ENCODE results near the gene GBA3. TPM values are rescaled to one million over a fixed set of nuclear protein-coding genes. Genes with fewer than 3 reads are reported as not detected.

GBA3 gene
- total and polyA plus RNA-seq, 2 experiments from 2014 or later = not detected

- Histone ChIP-seq H3K4me1 (ENCODE audit: insufficient read depth) (no peaks in the 10 kb centered on the region), H3K36me3 (ENCODE audit: insufficient read depth) (no peaks in the 10 kb centered on the region), H3K27ac (ENCODE audit: low read depth) (no peak overlapping the region), H3K4me3 (no peak overlapping the region), H4K20me1 (replicated peaks; ENCODE audit: insufficient read depth) (no peaks in the 10 kb centered on the region; the same call in 1 of the 2 replicates), H3K27me3 (ENCODE audit: insufficient read depth) (no peaks in the 10 kb centered on the region), H3K4me2 (no peak overlapping the region), H2AFZ (0 out of 2 replicates have a peak overlapping the region, but pooled peaks have one; percentile 30), H3F3A (replicated peaks; ENCODE audit: low read depth) (no peaks in the 10 kb centered on the region), H3K9me2 (ENCODE audit: insufficient read depth) (no peaks in the 10 kb centered on the region), H3K79me2 (replicated peaks; ENCODE audit: insufficient read depth) (no peaks in the 10 kb centered on the region)
- no peak for DNase-seq (ENCODE audit: low spot score)
- TF ChIP-seq ZNF462 (CRISPR knock-in tag; IDR thresholded peaks at IDR 0.05) = no peak
- TF ChIP-seq CREB1 (CRISPR knock-in tag; IDR thresholded peaks at IDR 0.05; ENCODE audit: low read depth) = no peak
- TF ChIP-seq ETS1 (IDR thresholded peaks at IDR 0.05) = no peak
- no peak for TF ChIP-seq ZNF331 (CRISPR knock-in tag; IDR thresholded peaks at IDR 0.05; ENCODE audit: low read depth)
- no peak for TF ChIP-seq JUNB (IDR thresholded peaks at IDR 0.05; ENCODE audit: unreplicated experiment)
- no peak for TF ChIP-seq EZH2phosphoT487 (IDR thresholded peaks at IDR 0.05; ENCODE audit: unreplicated experiment)
- TF ChIP-seq REST (IDR thresholded peaks at IDR 0.05; ENCODE audit: unreplicated experiment) = no peak
- no peak for TF ChIP-seq EZH2 (IDR thresholded peaks at IDR 0.05; ENCODE audit: low read depth, unreplicated experiment)
- no peak for TF ChIP-seq CTCF (conservative IDR thresholded peaks at IDR 0.05; ENCODE audit: low read depth in 2 of 2)
- no peak for TF ChIP-seq STAT1 (IDR thresholded peaks at IDR 0.05; ENCODE audit: unreplicated experiment)
- no peak for TF ChIP-seq NANOG (IDR thresholded peaks at IDR 0.05; ENCODE audit: borderline replicate concordance)
- TF ChIP-seq POLR2AphosphoS5 (IDR thresholded peaks at IDR 0.05; ENCODE audit: low read depth) = no peak
- no peak for TF ChIP-seq ZNF114 (CRISPR knock-in tag; IDR thresholded peaks at IDR 0.05)
- no peak overlapping the region for H3K4me3 Mint-ChIP-seq
- H3K27me3 Mint-ChIP-seq (ENCODE audit: insufficient read depth, low read depth, poor library complexity) = no peaks in the 10 kb centered on the region
- no peaks in the 10 kb centered on the region for H3K4me1 Mint-ChIP-seq
- ATAC-seq = no peak
- H3K36me3 Mint-ChIP-seq (ENCODE audit: low read depth) = 0 out of 3 replicates have a peak, but pooled peaks cover under 1% of the 10 kb centered on the region
- no peak overlapping the region for H3K27ac Mint-ChIP-seq
- peaks cover 2% of the 10 kb centered on the region; the same call in 1 of the 3 replicates for H3K9me3 Mint-ChIP-seq
These were observed 3.2 kb downstream of the GBA3 start for GRCh38 chr4:22695917-22696316.
